ENCODE measurements around the gene ARCN1. TPM values are rescaled to one million over a fixed set of nuclear protein-coding genes. Genes with fewer than 3 reads are reported as not detected.
A peak's percentile ranks its signal among the peaks of the same experiment; 100 is the strongest.

Gene ARCN1
- total and polyA plus RNA-seq, 7 donors = 49.4 to 76.3 (median 60.8) TPM

DNA sequence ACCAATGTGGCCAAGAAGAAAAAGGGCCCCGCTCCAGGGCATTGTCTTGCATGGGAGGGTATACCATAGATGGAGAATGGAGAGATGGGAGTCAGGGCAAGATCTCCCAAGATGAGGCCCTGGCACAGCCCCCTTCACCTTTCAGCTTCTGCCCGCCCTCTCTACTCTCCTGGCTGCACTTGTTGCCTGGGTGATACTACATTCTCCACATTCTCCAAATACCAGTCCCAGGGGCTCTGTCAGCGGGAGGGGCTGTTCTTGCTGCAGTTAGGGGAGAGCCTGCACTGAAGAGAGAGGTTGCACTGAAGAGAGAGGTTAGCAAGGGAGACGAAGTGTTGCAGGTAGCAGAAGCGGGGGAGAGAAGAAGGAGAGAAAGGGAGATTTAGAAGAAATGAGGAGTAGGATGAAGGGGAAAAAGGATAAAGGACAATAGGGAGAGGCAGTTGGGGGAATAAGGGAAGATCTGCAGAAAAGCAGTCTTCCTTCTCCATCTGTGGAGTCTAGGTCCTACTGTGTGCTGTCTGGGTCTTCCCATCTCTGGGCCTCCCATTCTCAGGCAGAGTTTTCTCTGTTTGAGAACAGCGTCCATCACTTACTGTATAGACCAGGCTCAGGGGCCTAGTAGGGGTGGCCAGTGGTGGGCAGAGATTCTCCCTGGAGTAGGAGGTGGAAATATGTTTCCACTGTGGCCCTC, 43.2 kb downstream of the ARCN1 start:
- no peak for ATAC-seq

DNA sequence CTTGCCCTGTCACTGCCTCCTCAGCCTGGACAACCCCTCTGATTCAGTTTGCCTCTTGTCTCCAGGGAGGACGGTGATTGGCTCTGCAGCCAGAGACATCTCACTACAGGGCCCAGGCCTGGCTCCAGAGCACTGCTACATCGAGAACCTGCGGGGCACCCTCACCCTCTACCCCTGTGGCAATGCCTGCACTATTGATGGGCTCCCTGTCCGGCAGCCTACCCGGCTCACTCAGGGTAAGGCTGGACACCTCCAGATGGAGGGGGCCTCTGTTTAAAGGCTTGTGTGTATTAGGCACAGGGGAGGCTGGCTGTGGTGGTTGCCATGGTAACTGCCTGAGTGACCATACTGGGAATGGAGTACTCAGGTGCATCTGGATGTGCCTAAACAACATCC, 43.8 kb downstream of the ARCN1 start:
- Histone ChIP-seq H3K27me3 (ENCODE audit: insufficient read depth in 3 of 3, low read length in 2 of 3) (no peaks in the 10 kb centered on the region), H3K4me1 (peaks cover 7% of the 10 kb centered on the region), H3K4me3 (no peak overlapping the region), H3K9me3 (no peaks in the 10 kb centered on the region), H3K36me3 (ENCODE audit: insufficient read depth in 1 of 2, low read depth in 1 of 2) (peaks cover 0 to 34% of the 10 kb centered on the region in 2 donors), H3K27ac (no peak overlapping the region)
- TF ChIP-seq, protein P1, sequence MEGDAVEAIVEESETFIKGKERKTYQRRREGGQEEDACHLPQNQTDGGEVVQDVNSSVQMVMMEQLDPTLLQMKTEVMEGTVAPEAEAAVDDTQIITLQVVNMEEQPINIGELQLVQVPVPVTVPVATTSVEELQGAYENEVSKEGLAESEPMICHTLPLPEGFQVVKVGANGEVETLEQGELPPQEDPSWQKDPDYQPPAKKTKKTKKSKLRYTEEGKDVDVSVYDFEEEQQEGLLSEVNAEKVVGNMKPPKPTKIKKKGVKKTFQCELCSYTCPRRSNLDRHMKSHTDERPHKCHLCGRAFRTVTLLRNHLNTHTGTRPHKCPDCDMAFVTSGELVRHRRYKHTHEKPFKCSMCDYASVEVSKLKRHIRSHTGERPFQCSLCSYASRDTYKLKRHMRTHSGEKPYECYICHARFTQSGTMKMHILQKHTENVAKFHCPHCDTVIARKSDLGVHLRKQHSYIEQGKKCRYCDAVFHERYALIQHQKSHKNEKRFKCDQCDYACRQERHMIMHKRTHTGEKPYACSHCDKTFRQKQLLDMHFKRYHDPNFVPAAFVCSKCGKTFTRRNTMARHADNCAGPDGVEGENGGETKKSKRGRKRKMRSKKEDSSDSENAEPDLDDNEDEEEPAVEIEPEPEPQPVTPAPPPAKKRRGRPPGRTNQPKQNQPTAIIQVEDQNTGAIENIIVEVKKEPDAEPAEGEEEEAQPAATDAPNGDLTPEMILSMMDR (IDR thresholded peaks at IDR 0.05) = no peak
- WGBS, 3 donors = 78 to 96% (median 83%) methylated on average over 5 of the region's 5 CpGs
- ATAC-seq (no peak), DNase-seq (peak in 1 of 2 donors; percentile 39)
- intact Hi-C loops (cut with DNase I) = no loop called here

More for the DNA sequence above, 43.2 kb downstream of the ARCN1 start:
- H3K27ac ChIP-seq = no peak overlapping the region
- intact Hi-C loops (cut with DNase I) = no loop called here
- peak in 1 of 2 donors; percentile 16 for DNase-seq
- H3K36me3 ChIP-seq (ENCODE audit: insufficient read depth in 1 of 2, low read depth in 1 of 2) = peaks cover 0 to 34% of the 10 kb centered on the region in 2 donors
- no peaks in the 10 kb centered on the region for H3K9me3 ChIP-seq
- no peaks in the 10 kb centered on the region for H3K27me3 ChIP-seq (ENCODE audit: insufficient read depth in 3 of 3, low read length in 2 of 3)
- TF ChIP-seq, protein P1 (IDR thresholded peaks at IDR 0.05) = no peak
- WGBS, 3 donors = 85 to 90% (median 88%) methylated on average over 6 of the region's 6 CpGs
- H3K4me3 ChIP-seq = no peak overlapping the region
- H3K4me1 ChIP-seq = peaks cover 5% of the 10 kb centered on the region

DNA sequence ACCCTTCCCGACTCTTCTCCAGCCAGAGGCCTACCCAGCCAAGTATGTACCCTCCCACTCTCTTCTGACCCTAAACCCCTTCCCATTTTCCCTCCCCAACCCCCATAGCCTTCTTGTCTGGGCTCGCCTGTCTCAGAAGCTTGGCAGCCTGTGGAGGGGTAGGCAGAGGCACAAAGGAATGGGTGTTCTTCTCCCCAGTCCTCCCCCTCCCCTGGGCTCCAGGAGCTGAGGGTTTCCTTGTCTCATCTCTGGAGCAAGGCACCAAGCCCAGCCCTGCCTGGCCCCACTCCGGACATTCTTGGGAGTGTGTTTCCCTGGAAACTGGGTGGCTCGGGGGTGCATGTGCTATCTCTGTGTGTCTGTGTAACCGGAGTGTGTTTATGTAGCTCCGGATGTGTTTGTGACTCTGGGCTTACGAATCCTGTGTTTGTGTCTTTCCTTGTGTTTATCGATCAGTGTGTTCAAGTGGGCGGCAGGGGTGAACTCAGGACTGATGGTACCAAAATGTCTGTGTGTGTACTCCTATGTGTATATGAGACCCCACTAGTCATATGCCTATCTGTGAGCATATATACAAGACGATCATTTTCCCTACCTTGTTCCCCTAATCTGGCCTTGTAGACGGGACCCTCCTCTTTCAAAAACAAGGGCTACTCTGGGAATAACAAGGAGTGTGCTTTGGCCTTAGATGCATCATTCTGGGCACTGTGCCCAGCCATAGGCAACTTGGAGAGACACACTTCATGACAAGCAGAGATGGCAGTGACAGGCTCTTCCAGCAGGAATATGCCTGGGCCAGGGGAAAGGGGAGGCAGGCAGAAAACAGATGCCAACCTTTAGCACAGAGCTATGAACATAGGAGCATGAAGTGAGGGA, 46.1 kb downstream of the ARCN1 start:
- H3K36me3 ChIP-seq (ENCODE audit: insufficient read depth in 1 of 2, low read depth in 1 of 2) = peaks cover 0 to 34% of the 10 kb centered on the region in 2 donors
- no peaks in the 10 kb centered on the region for H3K27me3 ChIP-seq (ENCODE audit: insufficient read depth in 3 of 3, low read length in 2 of 3)
- ATAC-seq (no peak), DNase-seq (peak; percentile 75 to 76)
- peaks cover 24% of the 10 kb centered on the region for H3K4me1 ChIP-seq
- H3K9me3 ChIP-seq = no peaks in the 10 kb centered on the region
- TF ChIP-seq, protein P1 (IDR thresholded peaks at IDR 0.05) = no peak
- intact Hi-C loops (cut with DNase I) = no loop called here
- no peak overlapping the region for H3K4me3 ChIP-seq
- WGBS, 3 donors = 51 to 58% (median 52%) methylated on average over 11 of the region's 11 CpGs
- H3K27ac ChIP-seq = peak overlapping the region; percentile 68

DNA sequence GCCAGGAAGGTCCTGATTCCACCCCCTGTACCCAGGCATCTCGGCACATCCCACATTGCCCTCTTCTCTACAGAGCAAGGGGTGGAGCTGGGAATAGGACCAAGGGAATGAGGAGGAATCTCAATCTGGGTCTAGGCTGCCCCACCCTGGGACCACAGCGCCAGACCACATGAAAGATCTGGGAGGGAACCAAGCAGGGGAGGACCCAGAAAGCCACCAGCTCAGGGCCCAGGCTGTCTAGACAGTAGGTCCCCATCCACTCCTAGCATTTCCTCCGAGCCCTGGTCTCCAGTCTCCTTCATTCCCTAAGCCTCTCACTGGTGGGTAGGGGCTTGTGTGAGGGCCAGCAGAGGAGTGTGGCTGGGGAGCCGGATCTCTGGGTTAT, 46.8 kb downstream of the ARCN1 start:
- intact Hi-C loops (cut with DNase I) = no loop called here
- peak overlapping the region; percentile 68 for H3K27ac ChIP-seq
- no peaks in the 10 kb centered on the region for H3K9me3 ChIP-seq
- H3K27me3 ChIP-seq (ENCODE audit: insufficient read depth in 3 of 3, low read length in 2 of 3) = no peaks in the 10 kb centered on the region
- H3K4me1 ChIP-seq = peaks cover 28% of the 10 kb centered on the region
- peaks cover 0 to 34% of the 10 kb centered on the region in 2 donors for H3K36me3 ChIP-seq (ENCODE audit: insufficient read depth in 1 of 2, low read depth in 1 of 2)
- ATAC-seq = no peak
- 40 to 62% (median 41%) methylated on average over 4 of the region's 4 CpGs for WGBS, 3 donors
- H3K4me3 ChIP-seq = no peak overlapping the region
- TF ChIP-seq, protein P1 (IDR thresholded peaks at IDR 0.05) = no peak
- peak; percentile 72 to 74 for DNase-seq
